Measurements from ENCODE around the gene DPF1.

The DPF1 gene

DNA sequence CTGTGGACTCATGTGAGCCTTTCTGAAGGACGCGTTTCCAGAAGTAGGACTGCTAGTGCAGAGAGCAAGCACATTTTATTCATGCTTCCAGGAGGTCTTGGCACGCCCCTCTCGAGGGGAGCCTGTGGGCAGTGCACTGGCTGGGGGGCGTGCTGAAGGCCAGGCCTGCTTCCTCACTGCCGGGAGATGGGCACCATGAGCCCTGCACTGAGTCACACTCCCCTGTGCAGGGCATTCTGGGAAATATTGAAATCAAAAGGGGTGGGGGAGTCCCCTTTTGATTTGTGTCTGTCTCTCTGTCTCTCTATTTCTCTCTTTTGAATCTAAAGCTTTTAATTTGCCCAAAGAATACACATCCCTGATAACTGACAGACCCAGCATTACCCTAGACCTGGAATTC lies 34.0 kb downstream of the DPF1 start:
- no peaks in the 10 kb centered on the region for H3K27me3 ChIP-seq (replicated peaks; ENCODE audit: control insufficient read depth, insufficient read depth, low read length, poor library complexity, severe bottlenecking)
- H3K27ac ChIP-seq (ENCODE audit: insufficient read depth, low read length, poor library complexity, severe bottlenecking): no peak overlapping the region
- no peaks in the 10 kb centered on the region for H3K36me3 ChIP-seq (ENCODE audit: control insufficient read depth, insufficient read depth, low read length)
- no peaks in the 10 kb centered on the region for H3K4me1 ChIP-seq (ENCODE audit: control insufficient read depth, insufficient read depth, low read length, poor library complexity, severe bottlenecking)
- no peak for DNase-seq
- no peak overlapping the region for H3K4me3 ChIP-seq (ENCODE audit: insufficient read depth, low read depth, low read length, poor library complexity, severe bottlenecking)
- H3K9me3 ChIP-seq (ENCODE audit: control insufficient read depth, low read length): no peaks in the 10 kb centered on the region

- no peak for DNase-seq
- peaks cover 6% of the 10 kb centered on the region for H3K36me3 ChIP-seq (ENCODE audit: control insufficient read depth, insufficient read depth, low read length)
- H3K27me3 ChIP-seq (replicated peaks; ENCODE audit: control insufficient read depth, insufficient read depth, low read length, poor library complexity, severe bottlenecking): no peaks in the 10 kb centered on the region
- no peaks in the 10 kb centered on the region for H3K4me1 ChIP-seq (ENCODE audit: control insufficient read depth, insufficient read depth, low read length, poor library complexity, severe bottlenecking)
- peaks cover 4% of the 10 kb centered on the region for H3K9me3 ChIP-seq (ENCODE audit: control insufficient read depth, low read length)
- no peak overlapping the region for H3K4me3 ChIP-seq (ENCODE audit: insufficient read depth, low read depth, low read length, poor library complexity, severe bottlenecking)
- no peak overlapping the region for H3K27ac ChIP-seq (ENCODE audit: insufficient read depth, low read length, poor library complexity, severe bottlenecking)
Observed at GRCh38 chr19:38185562-38185961, 38.5 kb downstream of the DPF1 start.

DNA sequence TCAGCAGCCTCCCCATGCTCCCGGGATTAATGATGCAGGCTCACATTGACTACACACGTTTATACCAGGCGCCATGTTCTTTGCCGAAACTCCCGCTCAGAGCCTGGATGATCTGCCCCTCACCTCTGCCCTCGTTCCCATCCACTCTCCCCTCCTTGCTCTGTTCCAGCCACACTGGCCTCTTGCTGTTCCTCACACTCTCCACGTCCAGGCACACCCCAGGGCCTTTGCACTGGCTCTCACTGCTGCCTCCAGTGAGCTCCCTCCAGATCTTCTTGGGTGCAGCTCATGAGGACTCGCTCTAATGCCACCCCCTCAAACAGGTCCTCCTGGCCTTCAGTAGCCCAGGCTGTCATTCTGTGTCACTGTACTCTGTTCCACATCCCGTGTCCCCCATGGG lies 39.2 kb downstream of the DPF1 start:
- Histone ChIP-seq H3K4me3 (ENCODE audit: insufficient read depth, low read depth, low read length, poor library complexity, severe bottlenecking) (no peak overlapping the region), H3K4me1 (ENCODE audit: control insufficient read depth, insufficient read depth, low read length, poor library complexity, severe bottlenecking) (no peaks in the 10 kb centered on the region), H3K9me3 (ENCODE audit: control insufficient read depth, low read length) (peaks cover 4% of the 10 kb centered on the region), H3K36me3 (ENCODE audit: control insufficient read depth, insufficient read depth, low read length) (peaks cover 6% of the 10 kb centered on the region), H3K27me3 (replicated peaks; ENCODE audit: control insufficient read depth, insufficient read depth, low read length, poor library complexity, severe bottlenecking) (no peaks in the 10 kb centered on the region), H3K27ac (ENCODE audit: insufficient read depth, low read length, poor library complexity, severe bottlenecking) (no peak overlapping the region)
- DNase-seq: no peak

GRCh38 chr19:38183251-38183897 lies 40.6 kb downstream of the DPF1 start:
- peaks cover 4% of the 10 kb centered on the region for H3K9me3 ChIP-seq (ENCODE audit: control insufficient read depth, low read length)
- H3K4me3 ChIP-seq (ENCODE audit: insufficient read depth, low read depth, low read length, poor library complexity, severe bottlenecking): no peak overlapping the region
- no peak overlapping the region for H3K27ac ChIP-seq (ENCODE audit: insufficient read depth, low read length, poor library complexity, severe bottlenecking)
- DNase-seq: no peak
- peaks cover 6% of the 10 kb centered on the region for H3K36me3 ChIP-seq (ENCODE audit: control insufficient read depth, insufficient read depth, low read length)
- no peaks in the 10 kb centered on the region for H3K4me1 ChIP-seq (ENCODE audit: control insufficient read depth, insufficient read depth, low read length, poor library complexity, severe bottlenecking)
- no peaks in the 10 kb centered on the region for H3K27me3 ChIP-seq (replicated peaks; ENCODE audit: control insufficient read depth, insufficient read depth, low read length, poor library complexity, severe bottlenecking)

DNA sequence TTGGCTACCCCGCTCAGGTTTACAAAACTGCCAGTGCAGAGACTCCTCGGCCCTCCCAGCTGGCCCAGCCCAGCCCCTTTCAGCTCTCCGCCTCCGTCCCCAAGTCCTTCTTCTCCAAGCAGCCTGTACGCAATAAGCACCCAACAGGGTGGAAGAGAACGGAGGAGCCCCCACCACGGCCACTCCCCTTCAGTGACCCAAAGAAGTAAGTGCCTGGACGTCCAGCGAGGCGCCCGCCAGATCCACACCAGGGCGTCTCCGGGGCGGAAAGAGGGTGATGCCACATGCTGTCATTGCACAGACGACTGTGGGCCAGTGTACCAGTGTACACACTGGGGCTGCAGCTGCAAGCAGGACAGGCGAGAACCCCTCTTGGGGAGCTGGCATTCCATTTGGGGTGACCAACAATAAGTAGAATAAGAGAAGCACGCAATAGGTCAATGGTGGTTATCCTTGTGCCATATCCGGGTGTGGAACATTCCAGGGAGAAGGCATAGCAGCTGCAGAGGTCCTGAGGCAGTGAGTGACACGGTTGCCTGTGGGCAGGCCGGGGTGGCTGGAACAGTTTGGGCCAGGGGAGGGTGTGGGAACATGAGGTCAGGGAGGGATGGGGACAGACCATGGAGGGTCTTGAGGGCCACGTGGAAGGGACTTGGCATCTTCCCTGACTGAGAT lies 41.3 kb downstream of the DPF1 start:
- Histone ChIP-seq H3K4me3 (ENCODE audit: insufficient read depth, low read depth, low read length, poor library complexity, severe bottlenecking) (no peak overlapping the region), H3K27me3 (replicated peaks; ENCODE audit: control insufficient read depth, insufficient read depth, low read length, poor library complexity, severe bottlenecking) (no peaks in the 10 kb centered on the region), H3K9me3 (ENCODE audit: control insufficient read depth, low read length) (peaks cover 4% of the 10 kb centered on the region), H3K36me3 (ENCODE audit: control insufficient read depth, insufficient read depth, low read length) (peaks cover 6% of the 10 kb centered on the region), H3K27ac (ENCODE audit: insufficient read depth, low read length, poor library complexity, severe bottlenecking) (no peak overlapping the region), H3K4me1 (ENCODE audit: control insufficient read depth, insufficient read depth, low read length, poor library complexity, severe bottlenecking) (no peaks in the 10 kb centered on the region)
- no peak for DNase-seq

DNA sequence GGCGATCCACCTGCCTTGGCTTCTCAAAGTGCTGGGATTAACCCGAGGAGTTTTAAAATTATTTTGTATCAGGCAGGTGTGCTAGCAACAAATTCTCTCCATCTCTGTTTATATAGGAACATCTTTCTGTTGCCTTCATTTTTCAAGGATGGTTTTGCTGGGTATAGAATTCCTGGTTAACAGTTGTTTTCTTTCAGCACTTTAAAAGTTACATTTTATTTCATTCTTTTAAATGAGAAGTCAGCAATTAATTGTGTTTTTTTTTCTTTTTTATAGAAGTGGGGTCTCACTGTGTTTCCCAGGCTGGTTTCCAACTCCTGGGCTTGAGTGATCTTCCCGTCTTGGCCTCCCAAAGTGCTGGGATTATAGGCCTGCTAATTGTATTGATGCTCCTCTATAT lies 44.0 kb downstream of the DPF1 start:
- no peak for DNase-seq
- H3K27me3 ChIP-seq (replicated peaks; ENCODE audit: control insufficient read depth, insufficient read depth, low read length, poor library complexity, severe bottlenecking): no peaks in the 10 kb centered on the region
- H3K4me3 ChIP-seq (ENCODE audit: insufficient read depth, low read depth, low read length, poor library complexity, severe bottlenecking): no peak overlapping the region
- peaks cover 6% of the 10 kb centered on the region for H3K36me3 ChIP-seq (ENCODE audit: control insufficient read depth, insufficient read depth, low read length)
- H3K27ac ChIP-seq (ENCODE audit: insufficient read depth, low read length, poor library complexity, severe bottlenecking): no peak overlapping the region
- peaks cover 4% of the 10 kb centered on the region for H3K9me3 ChIP-seq (ENCODE audit: control insufficient read depth, low read length)
- H3K4me1 ChIP-seq (ENCODE audit: control insufficient read depth, insufficient read depth, low read length, poor library complexity, severe bottlenecking): no peaks in the 10 kb centered on the region

GRCh38 chr19:38175422-38175821 lies 48.6 kb downstream of the DPF1 start:
- no peaks in the 10 kb centered on the region for H3K27me3 ChIP-seq (replicated peaks; ENCODE audit: control insufficient read depth, insufficient read depth, low read length, poor library complexity, severe bottlenecking)
- no peak for DNase-seq
- H3K4me3 ChIP-seq (ENCODE audit: insufficient read depth, low read depth, low read length, poor library complexity, severe bottlenecking): no peak overlapping the region
- no peaks in the 10 kb centered on the region for H3K9me3 ChIP-seq (ENCODE audit: control insufficient read depth, low read length)
- no peak overlapping the region for H3K27ac ChIP-seq (ENCODE audit: insufficient read depth, low read length, poor library complexity, severe bottlenecking)
- no peaks in the 10 kb centered on the region for H3K4me1 ChIP-seq (ENCODE audit: control insufficient read depth, insufficient read depth, low read length, poor library complexity, severe bottlenecking)
- no peaks in the 10 kb centered on the region for H3K36me3 ChIP-seq (ENCODE audit: control insufficient read depth, insufficient read depth, low read length)

GRCh38 chr19:38173291-38174041 lies 50.6 kb downstream of the DPF1 start:
- Histone ChIP-seq H3K27ac (ENCODE audit: insufficient read depth, low read length, poor library complexity, severe bottlenecking) (no peak overlapping the region), H3K4me3 (ENCODE audit: insufficient read depth, low read depth, low read length, poor library complexity, severe bottlenecking) (no peak overlapping the region), H3K9me3 (ENCODE audit: control insufficient read depth, low read length) (no peaks in the 10 kb centered on the region), H3K27me3 (replicated peaks; ENCODE audit: control insufficient read depth, insufficient read depth, low read length, poor library complexity, severe bottlenecking) (no peaks in the 10 kb centered on the region), H3K4me1 (ENCODE audit: control insufficient read depth, insufficient read depth, low read length, poor library complexity, severe bottlenecking) (no peaks in the 10 kb centered on the region), H3K36me3 (ENCODE audit: control insufficient read depth, insufficient read depth, low read length) (no peaks in the 10 kb centered on the region)
- DNase-seq: no peak

- H3K4me3 ChIP-seq (ENCODE audit: insufficient read depth, low read depth, low read length, poor library complexity, severe bottlenecking): no peak overlapping the region
- H3K4me1 ChIP-seq (ENCODE audit: control insufficient read depth, insufficient read depth, low read length, poor library complexity, severe bottlenecking): no peaks in the 10 kb centered on the region
- no peaks in the 10 kb centered on the region for H3K9me3 ChIP-seq (ENCODE audit: control insufficient read depth, low read length)
- no peak for DNase-seq
- no peaks in the 10 kb centered on the region for H3K27me3 ChIP-seq (replicated peaks; ENCODE audit: control insufficient read depth, insufficient read depth, low read length, poor library complexity, severe bottlenecking)
- H3K36me3 ChIP-seq (ENCODE audit: control insufficient read depth, insufficient read depth, low read length): no peaks in the 10 kb centered on the region
- H3K27ac ChIP-seq (ENCODE audit: insufficient read depth, low read length, poor library complexity, severe bottlenecking): no peak overlapping the region
Observed at GRCh38 chr19:38172001-38172400, 52.0 kb downstream of the DPF1 start.

DNA sequence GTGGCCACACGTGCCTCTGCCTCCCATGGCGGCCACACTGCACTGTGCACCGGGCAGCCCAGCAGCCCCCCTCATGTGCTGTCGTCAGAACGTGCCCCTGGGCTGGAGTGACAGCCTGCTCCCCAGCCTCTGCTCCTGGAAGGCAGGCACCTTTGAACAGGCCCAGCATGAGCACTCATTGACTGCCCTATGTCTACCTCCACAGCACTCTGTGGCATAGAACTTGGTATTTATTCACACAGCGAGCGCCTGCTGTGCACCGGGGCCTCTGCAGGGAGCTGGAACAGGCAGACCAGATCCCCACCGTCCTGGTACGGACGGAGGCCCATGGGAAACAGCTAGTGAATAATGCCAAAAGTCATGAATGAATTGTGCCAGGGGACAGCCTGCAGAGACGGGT lies 53.7 kb downstream of the DPF1 start:
- Histone ChIP-seq H3K27me3 (replicated peaks; ENCODE audit: control insufficient read depth, insufficient read depth, low read length, poor library complexity, severe bottlenecking) (no peaks in the 10 kb centered on the region), H3K4me1 (ENCODE audit: control insufficient read depth, insufficient read depth, low read length, poor library complexity, severe bottlenecking) (no peaks in the 10 kb centered on the region), H3K4me3 (ENCODE audit: insufficient read depth, low read depth, low read length, poor library complexity, severe bottlenecking) (no peak overlapping the region), H3K36me3 (ENCODE audit: control insufficient read depth, insufficient read depth, low read length) (peaks cover 4% of the 10 kb centered on the region), H3K9me3 (ENCODE audit: control insufficient read depth, low read length) (no peaks in the 10 kb centered on the region), H3K27ac (ENCODE audit: insufficient read depth, low read length, poor library complexity, severe bottlenecking) (no peak overlapping the region)
- DNase-seq: no peak

All from effector memory CD4-positive, alpha-beta T cell (primary cell).